Right lobe of liver (tissue), 6 donors: Measurements from ENCODE around the gene PPP4R4. TPM values are rescaled to one million over a fixed set of nuclear protein-coding genes. Genes with fewer than 3 reads are reported as not detected.

ENCODE experiments used
- ATAC-seq, 4 donors: fragments of 200-7000 bp; cut with Tn5 transposase; one replicate each; pipeline ENCODE4 v1.9.1; 2020; ENCODE audit warnings: mild to moderate bottlenecking in 4 of 4, moderate library complexity in 4 of 4
- DNase-seq, 3 donors: peaks; one replicate each; pipeline ENCODE4 v3.0.0-alpha.2; 2020
- H3K27ac ChIP-seq, 3 donors: fragments of 200-600 bp; one replicate each; pipeline ENCODE4 v1.8.0; 2022
- H3K27me3 ChIP-seq, 2 donors: fragments of 200-600 bp; one replicate each; pipeline ENCODE4 v1.8.0; 2022
- H3K36me3 ChIP-seq, 4 donors: fragments of 200-600 bp; sonication (generic) in 1 of 4; one replicate each; pipeline versions ENCODE4 v1.5.1 to v1.8.0; 2017 to 2022; ENCODE audit warnings: control low read depth in 1 of 4
- H3K4me1 ChIP-seq, 4 donors: fragments of 200-600 bp; sonication (generic) in 1 of 4; one replicate each; pipeline versions ENCODE4 v1.5.1 to v1.8.0; 2017 to 2022; ENCODE audit warnings: control low read depth in 1 of 4
- H3K4me3 ChIP-seq, 3 donors: fragments of 200-600 bp; one replicate each; pipeline ENCODE4 v1.8.0; 2022
- H3K9me3 ChIP-seq, 4 donors: fragments of 200-600 bp; sonication (generic) in 1 of 4; one replicate each; pipeline versions ENCODE4 v1.5.1 to v1.8.0; 2017 to 2022; ENCODE audit warnings: control low read depth in 1 of 4
- POLR2A ChIP-seq: fragments of 450-650 bp; IDR thresholded peaks from one replicate; pipeline ENCODE4 v1.6.1; 2017; ENCODE audit warnings: antibody characterized with exemption, mild to moderate bottlenecking
- WGBS: methylation state at CpG from one replicate; pipeline ENCODE4 v1.1.6; 2018; ENCODE audit warnings: low coverage, low lambda C conversion rate; ENCODE audit not compliant: insufficient coverage; ENCODE audit errors: missing lambda C conversion rate; 5-methylcytosine and 5-hydroxymethylcytosine counted together
- intact Hi-C, 2 donors: fragments of 100-400 bp; cut with DNase I; formaldehyde crosslinking; loops; one replicate each; pipeline versions ENCODE4 v1.11.2 to v1.14.1; 2022
- total RNA-seq, 6 experiments: library from RNA; depleted of rRNA in 2 of 6; stranded (reverse); fragments of >200 nt in 2 of 6; fragmentation: NEBNext Ultra II Directional in 3 of 6; extraction: Animal tissue kit (Norgen Biotek cat#: 25700) in 3 of 6; gene quantifications; one replicate each; pipeline versions ENCODE4 v1.1.0 to v1.2.4, GENCODE V29; 2016 to 2023
- TF ChIP-seq, protein P1 (sequence below), 4 donors: fragments of 200-600 bp in 3 of 4; fragments of 450-650 bp in 1 of 4; IDR thresholded peaks; one replicate each; pipeline versions ENCODE4 v1.5.1 to v1.8.0; 2016 to 2022; ENCODE audit warnings: antibody characterized with exemption in 4 of 4, mild to moderate bottlenecking in 2 of 4
- donor health status: DM: no; HTN: yes; CAD: no.
- donor health status: DM: no; HTN: no; CAD: no.
- donor health status: DM: no; HTN: no; CAD: no.
- donor health status: DM: no; HTN: yes; CAD: no.
- donor health status: DM: no; HTN: yes; CAD: no.

Gene PPP4R4
- total RNA-seq, 6 experiments from 2014 or later: 0.26 to 4.1 (median 1.2) TPM

DNA sequence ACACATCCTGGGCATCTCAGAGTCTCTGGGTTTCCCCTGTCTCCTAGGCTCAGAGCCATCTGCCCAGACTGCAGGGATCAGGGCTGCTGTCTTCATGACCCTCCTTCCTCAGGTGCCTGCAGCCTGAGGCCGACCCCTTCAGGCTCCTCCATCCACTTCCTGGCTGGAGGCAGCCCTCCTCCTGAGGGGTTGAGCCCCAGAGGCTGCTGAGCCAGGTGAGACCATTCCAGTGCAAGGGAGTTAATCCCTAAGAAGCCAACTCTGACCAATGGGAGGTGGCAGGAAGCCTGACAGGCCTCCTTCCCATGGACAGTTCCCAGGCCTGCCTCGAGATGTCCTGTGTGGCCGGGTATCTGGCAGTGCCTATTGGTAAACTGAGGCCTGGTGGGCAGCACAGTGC, 8.4 kb upstream of the PPP4R4 start:
- WGBS: 100% methylated on average over 1 of the region's 3 CpGs
- H3K4me1 ChIP-seq: no peaks in the 10 kb centered on the region
- no peak overlapping the region for H3K4me3 ChIP-seq
- DNase-seq: no peak
- H3K9me3 ChIP-seq: no peaks in the 10 kb centered on the region
- no peak overlapping the region for H3K27ac ChIP-seq
- H3K27me3 ChIP-seq: no peaks in the 10 kb centered on the region
- TF ChIP-seq, protein P1, sequence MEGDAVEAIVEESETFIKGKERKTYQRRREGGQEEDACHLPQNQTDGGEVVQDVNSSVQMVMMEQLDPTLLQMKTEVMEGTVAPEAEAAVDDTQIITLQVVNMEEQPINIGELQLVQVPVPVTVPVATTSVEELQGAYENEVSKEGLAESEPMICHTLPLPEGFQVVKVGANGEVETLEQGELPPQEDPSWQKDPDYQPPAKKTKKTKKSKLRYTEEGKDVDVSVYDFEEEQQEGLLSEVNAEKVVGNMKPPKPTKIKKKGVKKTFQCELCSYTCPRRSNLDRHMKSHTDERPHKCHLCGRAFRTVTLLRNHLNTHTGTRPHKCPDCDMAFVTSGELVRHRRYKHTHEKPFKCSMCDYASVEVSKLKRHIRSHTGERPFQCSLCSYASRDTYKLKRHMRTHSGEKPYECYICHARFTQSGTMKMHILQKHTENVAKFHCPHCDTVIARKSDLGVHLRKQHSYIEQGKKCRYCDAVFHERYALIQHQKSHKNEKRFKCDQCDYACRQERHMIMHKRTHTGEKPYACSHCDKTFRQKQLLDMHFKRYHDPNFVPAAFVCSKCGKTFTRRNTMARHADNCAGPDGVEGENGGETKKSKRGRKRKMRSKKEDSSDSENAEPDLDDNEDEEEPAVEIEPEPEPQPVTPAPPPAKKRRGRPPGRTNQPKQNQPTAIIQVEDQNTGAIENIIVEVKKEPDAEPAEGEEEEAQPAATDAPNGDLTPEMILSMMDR (IDR thresholded peaks at IDR 0.05): no peak
- no peak for TF ChIP-seq POLR2A
- no peak for ATAC-seq
- intact Hi-C loops: no loop called here
- no peaks in the 10 kb centered on the region for H3K36me3 ChIP-seq

DNA sequence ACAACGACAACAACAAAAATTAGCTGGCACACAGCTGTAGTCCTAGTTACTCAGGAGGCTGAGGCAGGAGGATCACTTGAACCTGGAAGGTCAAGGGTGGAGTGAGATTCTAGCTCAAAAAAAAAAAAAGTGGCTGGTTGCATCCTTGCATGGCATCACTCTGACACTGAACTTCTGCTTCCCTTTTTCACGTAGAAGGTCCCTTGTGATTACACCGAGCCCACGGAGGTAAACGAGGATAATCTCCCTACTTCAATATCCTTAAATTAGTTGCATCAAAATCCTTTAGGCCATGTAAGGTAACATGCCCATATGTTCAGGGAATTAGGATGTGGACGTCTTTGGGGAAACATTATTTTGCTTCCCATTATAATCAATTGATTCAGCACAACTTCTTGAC, 4.0 kb upstream of the PPP4R4 start:
- Histone ChIP-seq H3K9me3 (no peaks in the 10 kb centered on the region), H3K27me3 (no peaks in the 10 kb centered on the region), H3K4me3 (no peak overlapping the region), H3K27ac (no peak overlapping the region), H3K36me3 (no peaks in the 10 kb centered on the region), H3K4me1 (peaks cover 0 to 12% (median 2%) of the 10 kb centered on the region in 4 donors)
- WGBS: 57% methylated on average over 6 of the region's 6 CpGs
- TF ChIP-seq, protein P1 (IDR thresholded peaks at IDR 0.05): no peak
- no peak for DNase-seq
- no peak for ATAC-seq
- intact Hi-C loops: no loop called here

DNA sequence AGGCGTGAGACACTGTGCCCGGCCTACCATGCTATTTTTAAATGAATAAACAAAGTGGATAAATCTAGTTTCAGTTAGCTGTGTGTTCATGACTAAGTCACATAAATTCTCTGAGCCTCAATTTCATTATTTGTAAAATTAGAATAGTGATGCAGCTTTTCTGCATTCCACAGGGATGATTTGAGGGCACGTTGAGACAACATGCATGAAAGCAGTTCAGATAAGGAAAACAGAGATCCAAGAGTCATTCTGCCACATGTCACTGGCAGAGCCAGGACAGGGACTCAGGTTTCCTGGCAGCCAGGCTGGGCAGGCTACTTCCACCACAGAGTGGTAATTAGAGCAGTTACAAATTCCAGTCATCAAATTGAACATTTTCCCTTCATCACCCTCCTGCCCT, 2.9 kb upstream of the PPP4R4 start:
- no peak for DNase-seq
- Histone ChIP-seq H3K36me3 (no peaks in the 10 kb centered on the region), H3K9me3 (no peaks in the 10 kb centered on the region), H3K4me1 (peaks cover 0 to 15% (median 2%) of the 10 kb centered on the region in 4 donors), H3K4me3 (no peak overlapping the region), H3K27me3 (no peaks in the 10 kb centered on the region), H3K27ac (no peak overlapping the region)
- no peak for ATAC-seq
- intact Hi-C loops: no loop called here
- no peak for TF ChIP-seq POLR2A
- TF ChIP-seq, protein P1 (IDR thresholded peaks at IDR 0.05): no peak
- 52% methylated on average over 3 of the region's 3 CpGs for WGBS

DNA sequence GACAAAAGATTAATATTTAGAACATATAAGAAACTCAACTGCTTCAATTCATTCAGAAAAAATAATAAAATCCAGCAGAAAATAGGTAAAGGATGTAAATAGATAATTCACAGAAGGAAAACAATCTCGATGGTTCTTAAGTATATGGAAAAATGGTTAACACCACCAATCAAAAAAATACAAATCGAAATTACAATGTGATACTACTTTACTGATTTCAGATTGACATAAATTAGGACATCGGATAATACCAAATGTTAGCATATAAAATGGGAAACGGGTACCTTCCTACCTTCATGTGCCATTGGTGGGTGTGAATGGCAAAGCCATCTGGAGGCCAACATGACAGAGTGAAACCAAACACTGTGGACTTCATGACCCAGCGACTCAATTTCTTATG, 1.6 kb upstream of the PPP4R4 start:
- intact Hi-C loops: no loop called here
- Histone ChIP-seq H3K4me3 (no peak overlapping the region), H3K27ac (no peak overlapping the region), H3K36me3 (no peaks in the 10 kb centered on the region), H3K27me3 (no peaks in the 10 kb centered on the region), H3K4me1 (peaks cover 0 to 15% (median 2%) of the 10 kb centered on the region in 4 donors), H3K9me3 (no peaks in the 10 kb centered on the region)
- 79% methylated on average over 5 of the region's 5 CpGs for WGBS
- DNase-seq: no peak
- no peak for TF ChIP-seq POLR2A
- TF ChIP-seq, protein P1 (IDR thresholded peaks at IDR 0.05): no peak
- ATAC-seq: no peak

DNA sequence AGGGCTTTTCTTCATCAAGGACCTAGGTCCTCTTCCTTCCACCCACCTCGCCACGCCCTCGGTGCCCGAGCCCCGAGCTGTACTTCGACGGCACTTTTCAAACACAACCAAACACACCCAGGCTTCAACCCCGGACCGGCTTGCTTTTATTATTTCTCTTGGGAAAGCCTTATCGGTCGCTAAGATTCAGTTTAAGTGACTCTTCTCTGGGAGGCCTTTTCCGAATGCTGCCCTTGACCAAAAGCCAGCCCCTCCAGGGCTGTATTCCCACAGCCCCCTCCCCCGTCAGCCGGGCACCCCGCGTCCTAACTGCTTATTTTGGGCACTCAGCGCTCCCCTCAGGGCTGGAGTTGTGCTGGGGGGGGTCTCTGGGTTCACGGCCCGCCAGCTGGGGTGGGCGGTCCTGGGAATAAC, 644 bp upstream of the PPP4R4 start:
- Histone ChIP-seq H3K4me1 (peaks cover 0 to 15% (median 2%) of the 10 kb centered on the region in 4 donors), H3K27ac (no peak overlapping the region), H3K9me3 (no peaks in the 10 kb centered on the region), H3K36me3 (no peaks in the 10 kb centered on the region), H3K4me3 (peak overlapping the region; percentile 50 to 67 (median 50)), H3K27me3 (no peaks in the 10 kb centered on the region)
- WGBS: 7% methylated on average over 20 of the region's 20 CpGs
- peak in 2 of 4 donors; percentile 0 to 2 for ATAC-seq
- intact Hi-C loops: no loop called here
- no peak for TF ChIP-seq POLR2A
- peak in 1 of 3 donors; percentile 30 for DNase-seq
